Transverse colon (tissue), 4 donors: ENCODE measurements around the gene TNFRSF25.
A peak's percentile ranks its signal among the peaks of the same experiment; 100 is the strongest.

Experiments used
- CTCF ChIP-seq, 5 experiments: fragments of 200-600 bp in 3 of 5; fragments of 450-650 bp in 2 of 5; sonication (generic) in 3 of 5; IDR thresholded peaks; 1 replicate in 2 of 5; 2 replicates in 3 of 5; pipeline ENCODE4 v1.5.1; 2016 to 2017; ENCODE audit warnings: antibody characterized with exemption in 5 of 5, inconsistent platforms in 3 of 5, mild to moderate bottlenecking in 2 of 5, moderate library complexity in 1 of 5
- POLR2AphosphoS5 ChIP-seq, 3 donors: sonication (generic); formaldehyde crosslinking; IDR thresholded peaks; one replicate each; pipeline ENCODE4 v1.6.1; 2016; ENCODE audit warnings: antibody characterized with exemption in 3 of 3

- TF ChIP-seq CTCF (IDR thresholded peaks at IDR 0.05) (peak; percentile 50 to 83 (median 65)), POLR2AphosphoS5 (IDR thresholded peaks at IDR 0.05) (no peak)
These were observed 20.8 kb downstream of the TNFRSF25 start for GRCh38 chr1:6445062-6445763.
